ENCODE measurements around the gene RNGTT.
A peak's percentile ranks its signal among the peaks of the same experiment; 100 is the strongest.
"Not testable (repeated sequence)": the region's sequence is repeated elsewhere in the genome, so short reads cannot be mapped to it uniquely, and the experiment has no call there.

The RNGTT gene

GRCh38 chr6:88785478-88785877 is 177.9 kb downstream of the RNGTT start:
- peak; percentile 93 for FAIRE-seq

GRCh38 chr6:88780714-88781389 is 182.6 kb downstream of the RNGTT start:
- no peak for FAIRE-seq

- FAIRE-seq: no peak
Observed at GRCh38 chr6:88775866-88776571, 187.4 kb downstream of the RNGTT start.

GRCh38 chr6:88768114-88768513 is 195.3 kb downstream of the RNGTT start:
- not testable (repeated sequence) for FAIRE-seq

- no peak for FAIRE-seq
Observed at GRCh38 chr6:88764081-88764480, 199.3 kb downstream of the RNGTT start.

- FAIRE-seq: no peak
Observed at GRCh38 chr6:88763160-88763559, 200.3 kb downstream of the RNGTT start.

GRCh38 chr6:88761237-88762031 is 202.0 kb downstream of the RNGTT start:
- FAIRE-seq: no peak

GRCh38 chr6:88760091-88760490 is 203.3 kb downstream of the RNGTT start:
- no peak for FAIRE-seq

- FAIRE-seq: no peak
Observed at GRCh38 chr6:88750936-88751335, 212.5 kb downstream of the RNGTT start.

GRCh38 chr6:88749849-88750248 is 213.6 kb downstream of the RNGTT start:
- no peak for FAIRE-seq

- no peak for FAIRE-seq
Observed at GRCh38 chr6:88748141-88748540, 215.3 kb downstream of the RNGTT start.

GRCh38 chr6:88741939-88742338 is 221.5 kb downstream of the RNGTT start:
- FAIRE-seq: no peak

- FAIRE-seq: no peak
Observed at GRCh38 chr6:88741071-88741470, 222.3 kb downstream of the RNGTT start.

GRCh38 chr6:88734544-88734943 is 228.9 kb downstream of the RNGTT start:
- no peak for FAIRE-seq

- FAIRE-seq: no peak
Observed at GRCh38 chr6:88730611-88731011, 232.8 kb downstream of the RNGTT start.

GRCh38 chr6:88728756-88729155 is 234.7 kb downstream of the RNGTT start:
- no peak for FAIRE-seq

- not testable (repeated sequence) for FAIRE-seq
Observed at GRCh38 chr6:88726409-88726808, 237.0 kb downstream of the RNGTT start.

GRCh38 chr6:88725111-88725975 is 238.1 kb downstream of the RNGTT start:
- no peak for FAIRE-seq

- no peak for FAIRE-seq
Observed at GRCh38 chr6:88722686-88723085, 240.7 kb downstream of the RNGTT start.

- FAIRE-seq: not testable (repeated sequence)
Observed at GRCh38 chr6:88716399-88716798, 247.0 kb downstream of the RNGTT start.

- FAIRE-seq: no peak
Observed at GRCh38 chr6:88712243-88712936, 251.0 kb downstream of the RNGTT start.

- FAIRE-seq: no peak
Observed at GRCh38 chr6:88709819-88710246, 253.6 kb downstream of the RNGTT start.
